Spleen (tissue), 7 donors: ENCODE data around the gene MGMT.

ENCODE experiments used
- CTCF ChIP-seq, 11 experiments: fragments of 200-600 bp in 7 of 11; fragments of 450-650 bp in 4 of 11; sonication (generic) in 4 of 11; IDR thresholded peaks in 8 of 11; conservative IDR thresholded peaks in 3 of 11; 1 replicate in 7 of 11; 2 replicates in 4 of 11; pipeline versions ENCODE4 v1.4.0 to v1.8.0; 2016 to 2021; ENCODE audit warnings: antibody characterized with exemption in 11 of 11, inconsistent platforms in 4 of 11, mild to moderate bottlenecking in 1 of 11
- POLR2A ChIP-seq, 3 donors: fragments of 450-650 bp; IDR thresholded peaks; one replicate each; pipeline ENCODE4 v1.5.1; 2017; ENCODE audit warnings: antibody characterized with exemption in 3 of 3, mild to moderate bottlenecking in 1 of 3
- POLR2AphosphoS5 ChIP-seq, 3 donors: sonication (generic); formaldehyde crosslinking; IDR thresholded peaks; one replicate each; pipeline ENCODE4 v1.5.1; 2017; ENCODE audit warnings: antibody characterized with exemption in 3 of 3
- donor health status: DM: no; HTN: no; CAD: no; lungs with moderate emphysema.
- donor health status: DM: no; HTN: no; CAD: no.
- donor health status: DM: no; HTN: no; CAD: no.

DNA sequence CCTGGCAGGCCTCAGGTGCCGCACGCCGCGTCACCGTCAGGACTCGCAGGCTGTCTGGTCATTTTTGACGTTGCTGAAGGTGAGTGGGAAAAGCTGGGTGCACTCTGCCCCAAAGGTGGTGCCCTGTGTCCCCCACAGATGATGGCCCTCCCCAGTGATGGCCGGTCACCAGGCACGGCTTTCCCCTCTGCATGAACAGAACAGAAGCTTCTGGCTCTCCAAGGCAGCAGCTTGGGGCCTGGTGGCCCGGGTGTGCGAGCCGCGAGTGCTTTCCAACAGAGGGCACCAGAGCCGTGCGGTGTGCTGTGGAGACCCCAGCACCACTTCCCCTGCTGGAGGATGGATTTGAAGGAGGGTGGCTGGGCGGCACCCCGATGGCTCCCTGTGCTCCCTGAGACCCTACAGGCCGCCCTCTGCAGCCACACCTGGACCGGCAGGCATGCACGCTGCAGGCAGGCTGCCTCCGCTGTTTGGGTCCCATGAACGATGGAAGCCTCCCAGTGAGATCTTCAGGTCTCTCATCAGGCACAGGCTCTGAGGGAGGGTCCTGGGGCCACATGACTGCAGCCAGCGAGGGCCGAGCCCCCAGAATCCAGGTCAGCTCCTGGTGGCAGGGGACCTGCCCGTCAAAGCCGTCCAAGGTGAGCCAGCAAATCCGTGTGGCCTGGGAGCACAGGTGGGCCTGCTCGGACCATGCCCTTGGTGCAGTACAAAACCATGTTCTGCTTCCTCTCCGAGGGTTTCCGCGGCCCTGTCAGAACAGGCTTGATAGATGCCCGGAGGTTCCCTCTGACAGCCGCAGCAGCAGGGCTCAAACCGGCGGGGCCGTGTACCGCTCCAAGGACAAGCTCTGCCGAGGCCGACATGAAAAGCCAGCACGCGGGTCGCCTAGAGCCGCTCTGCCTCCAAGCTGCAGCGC lies 301.7 kb downstream of the MGMT start:
- no peak for TF ChIP-seq CTCF (IDR thresholded peaks at IDR 0.05 in 8 of 11, conservative IDR thresholded peaks at IDR 0.05 in 3 of 11)
- TF ChIP-seq POLR2A (IDR thresholded peaks at IDR 0.05): no peak
- TF ChIP-seq POLR2AphosphoS5 (IDR thresholded peaks at IDR 0.05): no peak
